Measurements from ENCODE around the gene SH2D3A.
"Not testable (repeated sequence)": the region's sequence is repeated elsewhere in the genome, so short reads cannot be mapped to it uniquely, and the experiment has no call there.

The SH2D3A gene

GRCh38 chr19:6718741-6719539, 48.3 kb downstream of the SH2D3A start:
- DNase-seq, result no peak

GRCh38 chr19:6718111-6718740, 49.0 kb downstream of the SH2D3A start:
- no peak for DNase-seq

- DNase-seq, result no peak
Observed at GRCh38 chr19:6717441-6717971, 49.7 kb downstream of the SH2D3A start.

- no peak for DNase-seq
Observed at GRCh38 chr19:6717036-6717435, 50.2 kb downstream of the SH2D3A start.

- no peak for DNase-seq
Observed at GRCh38 chr19:6716610-6716970, 50.6 kb downstream of the SH2D3A start.

- no peak for DNase-seq
Observed at GRCh38 chr19:6714749-6715555, 52.3 kb downstream of the SH2D3A start.

GRCh38 chr19:6713773-6714692, 53.2 kb downstream of the SH2D3A start:
- no peak for DNase-seq

GRCh38 chr19:6712692-6713670, 54.3 kb downstream of the SH2D3A start:
- no peak for DNase-seq

- no peak for DNase-seq
Observed at GRCh38 chr19:6712231-6712630, 55.0 kb downstream of the SH2D3A start.

- DNase-seq, result no peak
Observed at GRCh38 chr19:6711605-6712004, 55.6 kb downstream of the SH2D3A start.

GRCh38 chr19:6711078-6711361, 56.2 kb downstream of the SH2D3A start:
- DNase-seq, result no peak

GRCh38 chr19:6710273-6711077, 56.8 kb downstream of the SH2D3A start:
- no peak for DNase-seq

- DNase-seq, result no peak
Observed at GRCh38 chr19:6709549-6709948, 57.7 kb downstream of the SH2D3A start.

GRCh38 chr19:6708913-6709312, 58.3 kb downstream of the SH2D3A start:
- DNase-seq, result not testable (repeated sequence)

GRCh38 chr19:6708346-6708745, 58.9 kb downstream of the SH2D3A start:
- no peak for DNase-seq

- DNase-seq, result no peak
Observed at GRCh38 chr19:6707658-6708018, 59.6 kb downstream of the SH2D3A start.

GRCh38 chr19:6707011-6707657, 60.1 kb downstream of the SH2D3A start:
- no peak for DNase-seq

- DNase-seq, result no peak
Observed at GRCh38 chr19:6706633-6706958, 60.6 kb downstream of the SH2D3A start.

- no peak for DNase-seq
Observed at GRCh38 chr19:6705931-6706632, 61.2 kb downstream of the SH2D3A start.
